Testis (tissue), 2 donors: ENCODE results near the gene CMTM7.

ENCODE experiments used
- POLR2A ChIP-seq: fragments of 450-650 bp; IDR thresholded peaks from one replicate; pipeline ENCODE4 v1.6.1; 2017; ENCODE audit warnings: antibody characterized with exemption, mild to moderate bottlenecking, moderate library complexity
- TF ChIP-seq, protein P1 (sequence below), 3 experiments: fragments of 450-650 bp in 2 of 3; fragments of 200-600 bp in 1 of 3; sonication (generic) in 1 of 3; IDR thresholded peaks; one replicate each; pipeline ENCODE4 v1.5.1; 2016 to 2019; ENCODE audit warnings: antibody characterized with exemption in 3 of 3, mild to moderate bottlenecking in 2 of 3, moderate library complexity in 1 of 3

DNA sequence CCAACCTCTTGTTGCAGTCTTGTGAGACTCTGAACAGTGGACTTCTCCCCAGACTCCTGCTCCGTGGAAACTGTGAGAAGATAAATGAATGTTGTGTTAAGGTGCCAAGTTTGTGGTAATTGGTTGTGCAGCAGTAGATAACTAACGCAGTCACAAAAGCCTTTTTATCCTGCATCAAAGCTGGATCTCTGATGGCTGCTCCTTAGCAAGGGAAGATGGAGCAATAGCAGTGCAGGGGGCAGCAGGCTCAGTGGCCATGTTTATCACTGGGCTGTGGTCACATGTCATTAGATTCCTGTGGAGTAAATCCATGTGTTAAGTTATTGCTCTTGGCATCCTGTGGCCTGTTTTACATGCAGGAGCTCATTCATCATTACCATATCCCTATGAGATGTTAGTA lies 13.5 kb downstream of the CMTM7 start:
- TF ChIP-seq, protein P1, sequence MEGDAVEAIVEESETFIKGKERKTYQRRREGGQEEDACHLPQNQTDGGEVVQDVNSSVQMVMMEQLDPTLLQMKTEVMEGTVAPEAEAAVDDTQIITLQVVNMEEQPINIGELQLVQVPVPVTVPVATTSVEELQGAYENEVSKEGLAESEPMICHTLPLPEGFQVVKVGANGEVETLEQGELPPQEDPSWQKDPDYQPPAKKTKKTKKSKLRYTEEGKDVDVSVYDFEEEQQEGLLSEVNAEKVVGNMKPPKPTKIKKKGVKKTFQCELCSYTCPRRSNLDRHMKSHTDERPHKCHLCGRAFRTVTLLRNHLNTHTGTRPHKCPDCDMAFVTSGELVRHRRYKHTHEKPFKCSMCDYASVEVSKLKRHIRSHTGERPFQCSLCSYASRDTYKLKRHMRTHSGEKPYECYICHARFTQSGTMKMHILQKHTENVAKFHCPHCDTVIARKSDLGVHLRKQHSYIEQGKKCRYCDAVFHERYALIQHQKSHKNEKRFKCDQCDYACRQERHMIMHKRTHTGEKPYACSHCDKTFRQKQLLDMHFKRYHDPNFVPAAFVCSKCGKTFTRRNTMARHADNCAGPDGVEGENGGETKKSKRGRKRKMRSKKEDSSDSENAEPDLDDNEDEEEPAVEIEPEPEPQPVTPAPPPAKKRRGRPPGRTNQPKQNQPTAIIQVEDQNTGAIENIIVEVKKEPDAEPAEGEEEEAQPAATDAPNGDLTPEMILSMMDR (IDR thresholded peaks at IDR 0.05) = no peak
- TF ChIP-seq POLR2A = no peak
